Stomach smooth muscle (tissue), 2 donors: ENCODE results near the gene CAMSAP2.
A peak's percentile ranks its signal among the peaks of the same experiment; 100 is the strongest.
"Not testable (repeated sequence)": the region's sequence is repeated elsewhere in the genome, so short reads cannot be mapped to it uniquely, and the experiment has no call there.

ENCODE experiments used
- H3K27ac ChIP-seq: one replicate; pipeline ENCODE4 v1.7.0; 2013; ENCODE audit warnings: mild to moderate bottlenecking, low read length, inconsistent platforms
- H3K27me3 ChIP-seq, 2 donors: one replicate each; pipeline ENCODE4 v1.7.0; 2013; ENCODE audit warnings: low read length in 2 of 2; ENCODE audit not compliant: insufficient read depth in 2 of 2, control insufficient read depth in 1 of 2
- H3K36me3 ChIP-seq, 2 donors: one replicate each; pipeline ENCODE4 v1.7.0; 2013; ENCODE audit warnings: low read length in 2 of 2; ENCODE audit not compliant: control insufficient read depth in 2 of 2, insufficient read depth in 2 of 2
- H3K4me1 ChIP-seq: one replicate; pipeline ENCODE4 v1.7.0; 2013; ENCODE audit warnings: low read length; ENCODE audit not compliant: control insufficient read depth, insufficient read depth
- H3K4me3 ChIP-seq, 2 donors: one replicate each; pipeline ENCODE4 v1.7.0; 2013; ENCODE audit warnings: low read length in 2 of 2
- H3K9ac ChIP-seq, 2 donors: one replicate each; pipeline ENCODE4 v1.7.0; 2013; ENCODE audit warnings: low read length in 2 of 2, mild to moderate bottlenecking in 1 of 2
- H3K9me3 ChIP-seq, 2 donors: one replicate each; pipeline ENCODE4 v1.7.0; 2013; ENCODE audit warnings: low read length in 2 of 2; ENCODE audit not compliant: control insufficient read depth in 2 of 2
- donor health status: healthy.
- donor health status: Pancreatic carcinoma.

Gene CAMSAP2

GRCh38 chr1:200739702-200740570 is 1.2 kb downstream of the CAMSAP2 start:
- peak overlapping the region; percentile 92 to 97 for H3K9ac ChIP-seq
- H3K27ac ChIP-seq, result peak overlapping the region; percentile 97
- no peaks in the 10 kb centered on the region for H3K27me3 ChIP-seq
- H3K4me1 ChIP-seq, result peaks cover 5% of the 10 kb centered on the region
- peak overlapping the region; percentile 97 for H3K4me3 ChIP-seq
- H3K9me3 ChIP-seq, result no peaks in the 10 kb centered on the region
- H3K36me3 ChIP-seq, result no peaks in the 10 kb centered on the region

GRCh38 chr1:200740571-200741208 is 2.0 kb downstream of the CAMSAP2 start:
- no peaks in the 10 kb centered on the region for H3K27me3 ChIP-seq
- H3K4me3 ChIP-seq, result peak overlapping the region; percentile 97
- H3K9ac ChIP-seq, result peak overlapping the region in 1 of 2 donors; percentile 97
- peaks cover 5% of the 10 kb centered on the region for H3K4me1 ChIP-seq
- no peaks in the 10 kb centered on the region for H3K9me3 ChIP-seq
- no peaks in the 10 kb centered on the region for H3K36me3 ChIP-seq
- no peak overlapping the region for H3K27ac ChIP-seq

GRCh38 chr1:200741551-200742207 is 3.0 kb downstream of the CAMSAP2 start:
- Histone ChIP-seq H3K9ac (peak overlapping the region in 1 of 2 donors; percentile 97), H3K4me3 (peak overlapping the region; percentile 47 to 97), H3K27me3 (no peaks in the 10 kb centered on the region), H3K4me1 (peaks cover 5% of the 10 kb centered on the region), H3K9me3 (no peaks in the 10 kb centered on the region), H3K36me3 (no peaks in the 10 kb centered on the region), H3K27ac (no peak overlapping the region)

GRCh38 chr1:200744143-200744542 is 5.5 kb downstream of the CAMSAP2 start:
- no peak overlapping the region for H3K4me3 ChIP-seq
- no peaks in the 10 kb centered on the region for H3K9me3 ChIP-seq
- H3K27me3 ChIP-seq, result no peaks in the 10 kb centered on the region
- no peaks in the 10 kb centered on the region for H3K4me1 ChIP-seq
- H3K36me3 ChIP-seq, result peaks cover 0 to 3% of the 10 kb centered on the region in 2 donors
- no peak overlapping the region for H3K27ac ChIP-seq
- H3K9ac ChIP-seq, result no peak overlapping the region

- Histone ChIP-seq H3K4me1 (no peaks in the 10 kb centered on the region), H3K27me3 (no peaks in the 10 kb centered on the region), H3K9me3 (no peaks in the 10 kb centered on the region), H3K4me3 (no peak overlapping the region), H3K36me3 (peaks cover 0 to 3% of the 10 kb centered on the region in 2 donors), H3K27ac (no peak overlapping the region), H3K9ac (no peak overlapping the region)
Measured at GRCh38 chr1:200749090-200749489, 10.4 kb downstream of the CAMSAP2 start.

GRCh38 chr1:200750749-200751148 is 12.1 kb downstream of the CAMSAP2 start:
- not testable (repeated sequence) for H3K9me3 ChIP-seq, H3K27me3 ChIP-seq, H3K4me3 ChIP-seq, H3K9ac ChIP-seq, H3K36me3 ChIP-seq, H3K4me1 ChIP-seq, H3K27ac ChIP-seq

- Histone ChIP-seq H3K9me3 (no peaks in the 10 kb centered on the region), H3K27me3 (no peaks in the 10 kb centered on the region), H3K4me1 (no peaks in the 10 kb centered on the region), H3K4me3 (no peak overlapping the region), H3K9ac (no peak overlapping the region), H3K27ac (no peak overlapping the region), H3K36me3 (peaks cover 0 to 3% of the 10 kb centered on the region in 2 donors)
Measured at GRCh38 chr1:200751717-200752116, 13.0 kb downstream of the CAMSAP2 start.

- Histone ChIP-seq H3K4me1 (no peaks in the 10 kb centered on the region), H3K27ac (no peak overlapping the region), H3K36me3 (no peaks in the 10 kb centered on the region), H3K9me3 (no peaks in the 10 kb centered on the region), H3K4me3 (no peak overlapping the region), H3K9ac (no peak overlapping the region), H3K27me3 (no peaks in the 10 kb centered on the region)
Measured at GRCh38 chr1:200753650-200754198, 15.0 kb downstream of the CAMSAP2 start.

GRCh38 chr1:200755456-200755855 is 16.8 kb downstream of the CAMSAP2 start:
- Histone ChIP-seq H3K27ac (no peak overlapping the region), H3K36me3 (no peaks in the 10 kb centered on the region), H3K4me3 (no peak overlapping the region), H3K27me3 (no peaks in the 10 kb centered on the region), H3K4me1 (no peaks in the 10 kb centered on the region), H3K9ac (no peak overlapping the region), H3K9me3 (no peaks in the 10 kb centered on the region)

GRCh38 chr1:200762089-200762488 is 23.4 kb downstream of the CAMSAP2 start:
- H3K27me3 ChIP-seq, result no peaks in the 10 kb centered on the region
- H3K27ac ChIP-seq, result no peak overlapping the region
- H3K36me3 ChIP-seq, result peaks cover 3 to 4% of the 10 kb centered on the region in 2 donors

More at GRCh38 chr1:200762089-200762488, 23.4 kb downstream of the CAMSAP2 start:
- no peaks in the 10 kb centered on the region for H3K9me3 ChIP-seq
- H3K4me1 ChIP-seq, result no peaks in the 10 kb centered on the region
- no peak overlapping the region for H3K4me3 ChIP-seq
- H3K9ac ChIP-seq, result no peak overlapping the region
